HG03196 (cell line): ENCODE measurements around the gene OAF.
"Not testable (repeated sequence)": the region's sequence is repeated elsewhere in the genome, so short reads cannot be mapped to it uniquely, and the experiment has no call there.

Experiments used
- ATAC-seq: cut with Tn5 transposase; IDR thresholded peaks from one replicate; pipeline ENCODE4 v1.9.1; 2021; ENCODE audit not compliant: unreplicated experiment

Gene OAF

DNA sequence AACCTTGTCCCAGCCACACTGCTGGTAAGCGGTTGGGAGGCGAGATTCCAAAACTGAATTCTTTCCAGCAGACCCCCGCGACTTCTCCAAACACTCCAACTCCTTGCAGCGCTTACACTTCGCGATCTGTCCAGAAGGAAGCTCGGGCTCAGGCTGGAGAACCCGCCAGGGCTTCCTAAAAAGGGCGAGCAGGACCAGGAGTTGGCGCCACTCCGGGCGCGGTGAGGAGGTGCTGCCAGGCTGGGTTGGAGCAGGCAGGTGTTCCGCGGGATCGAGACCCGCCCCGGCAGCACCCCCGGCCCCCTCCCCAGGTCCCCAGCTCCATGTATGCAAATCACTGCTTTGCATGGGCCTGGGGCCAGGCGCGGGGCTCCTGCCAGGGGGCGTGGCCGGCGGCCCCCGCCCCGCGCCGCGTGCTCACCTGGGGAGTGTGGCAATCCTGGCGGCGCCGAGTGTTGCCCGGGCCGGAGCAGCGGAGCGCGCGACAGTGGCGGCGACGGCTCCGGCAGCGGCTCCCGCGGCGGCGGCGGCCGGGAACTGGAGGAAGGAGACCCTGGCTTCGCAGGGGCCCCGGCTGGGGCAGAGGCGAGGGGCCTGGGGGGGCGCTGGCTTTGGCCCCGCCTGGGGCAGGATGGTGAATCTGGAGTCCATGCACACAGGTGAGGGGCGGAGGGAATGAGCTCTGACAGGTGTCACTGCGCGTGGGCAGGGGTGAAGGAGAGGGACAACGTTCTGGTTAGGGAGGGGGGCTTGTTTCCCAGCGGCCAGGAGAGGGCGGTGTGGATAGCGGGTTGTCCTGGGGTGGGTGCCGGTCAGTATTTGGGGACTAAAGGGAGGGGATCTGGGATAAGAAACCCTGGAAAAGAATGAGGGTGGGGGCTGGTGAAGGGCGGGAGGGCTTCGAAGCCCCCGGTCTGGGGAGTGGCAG, 29.1 kb downstream of the OAF start, which contains the start of gene POU2F3:
POU2F3 (plus strand) TSS at position 428 of the 928 bp plus-strand sequence; CDS start at position 632, 204 bp downstream.
- ATAC-seq = no peak

DNA sequence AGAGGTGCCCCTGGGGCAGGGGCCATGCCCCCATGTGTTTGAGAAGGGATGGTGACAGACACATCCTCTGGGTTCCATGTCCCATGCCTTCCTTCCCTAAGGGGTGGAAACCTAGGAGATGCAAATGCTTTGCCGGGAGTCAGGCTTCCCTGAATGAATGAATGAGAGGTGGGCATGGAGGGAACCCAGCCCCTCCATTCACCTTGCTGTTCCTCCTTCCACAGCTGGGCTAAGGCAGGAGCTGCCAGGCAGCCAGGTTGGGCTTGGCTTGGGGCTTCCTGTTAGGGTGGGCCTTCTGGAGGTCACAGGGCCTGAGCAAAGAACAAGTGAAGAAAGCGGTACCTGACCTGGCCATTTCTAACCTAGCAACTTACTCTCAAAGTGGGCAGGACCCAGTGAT, 30.0 kb downstream of the OAF start:
- ATAC-seq = no peak

DNA sequence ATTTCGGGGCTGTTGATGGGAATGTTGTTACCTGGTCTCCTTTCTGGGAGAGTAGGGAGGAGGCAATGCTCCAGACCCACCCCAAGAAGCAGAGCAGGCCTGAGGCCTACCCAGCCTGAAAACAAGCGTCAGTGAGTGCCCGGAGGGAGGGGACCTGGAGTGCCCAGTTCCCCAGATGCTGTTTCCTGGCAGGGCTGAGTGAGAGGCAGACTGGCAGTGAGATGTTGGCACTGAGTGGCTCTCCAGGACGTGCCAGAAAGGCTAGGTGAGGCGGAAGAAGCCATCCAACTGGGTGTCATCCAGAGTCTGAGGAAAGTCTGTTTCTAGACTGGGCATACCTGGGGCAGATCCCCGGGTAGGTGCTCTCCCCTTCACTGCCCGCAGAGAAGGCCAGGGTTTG, 30.4 kb downstream of the OAF start:
- ATAC-seq = no peak

DNA sequence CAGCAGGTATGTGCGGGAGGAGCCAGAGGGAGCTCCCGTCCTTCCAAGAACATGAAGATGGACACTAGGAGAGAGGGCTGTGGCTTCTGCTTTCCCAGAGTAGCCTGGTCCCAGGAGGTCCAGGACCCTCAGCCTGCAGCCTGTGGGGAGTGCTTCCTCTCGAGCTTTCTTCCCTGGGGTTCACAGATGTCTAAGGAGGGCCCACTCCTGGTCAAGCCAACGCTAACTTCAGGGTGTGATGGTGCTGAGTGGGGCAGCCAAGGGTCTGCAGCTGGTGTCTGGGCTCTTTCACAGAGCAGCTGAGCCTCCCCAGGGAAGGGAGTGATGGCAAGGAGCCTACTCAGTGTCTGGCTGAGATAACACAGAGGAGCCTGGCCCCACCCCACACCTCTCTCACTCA, 32.4 kb downstream of the OAF start:
- ATAC-seq = no peak

DNA sequence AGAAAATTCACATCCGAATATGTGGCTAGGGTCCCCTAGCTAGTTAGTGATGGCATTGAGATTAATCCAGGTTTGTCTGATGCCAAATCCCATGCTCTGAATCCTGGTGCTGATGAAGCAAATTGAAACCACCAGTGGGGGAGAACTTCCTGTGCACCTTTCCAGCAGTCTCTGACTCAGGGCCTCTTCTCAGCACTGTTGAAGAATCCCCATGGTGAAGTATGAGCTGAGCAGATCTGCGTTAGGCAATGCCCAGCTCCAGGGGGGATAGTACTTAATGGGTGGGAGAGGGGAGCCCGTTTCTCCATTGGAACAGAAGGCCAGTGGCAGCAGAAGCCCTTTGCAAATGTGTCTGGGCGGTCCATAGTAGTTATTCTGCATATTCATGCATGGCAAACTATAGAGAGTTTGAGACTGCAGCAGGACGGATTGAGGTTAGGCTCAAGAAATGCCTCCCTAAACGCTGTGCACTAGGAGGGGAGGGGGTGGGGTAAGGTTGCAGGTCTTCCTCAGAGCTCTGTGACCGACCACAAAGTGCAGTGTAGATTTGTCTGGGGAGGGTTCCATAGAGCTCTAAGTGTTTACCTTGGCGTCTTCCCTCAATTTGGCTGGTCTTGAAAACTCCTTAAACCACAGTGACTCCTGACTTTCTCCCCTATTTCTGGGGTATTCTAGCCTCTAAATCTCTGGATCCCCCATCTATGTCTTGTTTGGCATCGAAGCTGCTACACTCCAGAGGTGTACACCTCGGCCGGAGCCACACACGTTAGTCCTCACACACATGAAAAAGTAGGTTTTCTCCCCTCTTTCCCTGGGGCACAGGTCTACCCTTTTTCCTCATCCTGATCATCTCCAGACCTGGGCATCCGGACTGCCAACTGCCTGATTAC, 33.9 kb downstream of the OAF start:
- ATAC-seq = no peak

DNA sequence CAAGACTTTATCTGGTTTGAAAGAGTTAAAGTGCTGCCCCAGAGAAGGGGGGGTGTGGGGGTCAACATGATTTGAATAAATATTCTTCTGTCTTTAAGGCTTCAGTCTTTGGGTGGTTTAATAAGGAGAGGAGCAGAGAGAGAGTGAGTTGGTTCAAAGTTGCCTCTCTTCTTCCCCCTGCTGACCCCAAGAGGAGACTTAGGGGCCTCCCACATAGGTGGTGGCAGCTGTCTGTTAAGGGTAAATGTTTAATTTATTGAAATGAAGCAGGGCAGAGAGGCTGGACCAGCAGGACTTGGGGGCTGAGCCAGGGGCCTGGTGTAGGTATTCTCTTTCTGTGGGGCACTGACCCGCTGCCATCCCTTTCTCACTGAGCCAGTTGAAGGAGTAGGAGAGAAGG, 34.6 kb downstream of the OAF start:
- ATAC-seq = no peak

DNA sequence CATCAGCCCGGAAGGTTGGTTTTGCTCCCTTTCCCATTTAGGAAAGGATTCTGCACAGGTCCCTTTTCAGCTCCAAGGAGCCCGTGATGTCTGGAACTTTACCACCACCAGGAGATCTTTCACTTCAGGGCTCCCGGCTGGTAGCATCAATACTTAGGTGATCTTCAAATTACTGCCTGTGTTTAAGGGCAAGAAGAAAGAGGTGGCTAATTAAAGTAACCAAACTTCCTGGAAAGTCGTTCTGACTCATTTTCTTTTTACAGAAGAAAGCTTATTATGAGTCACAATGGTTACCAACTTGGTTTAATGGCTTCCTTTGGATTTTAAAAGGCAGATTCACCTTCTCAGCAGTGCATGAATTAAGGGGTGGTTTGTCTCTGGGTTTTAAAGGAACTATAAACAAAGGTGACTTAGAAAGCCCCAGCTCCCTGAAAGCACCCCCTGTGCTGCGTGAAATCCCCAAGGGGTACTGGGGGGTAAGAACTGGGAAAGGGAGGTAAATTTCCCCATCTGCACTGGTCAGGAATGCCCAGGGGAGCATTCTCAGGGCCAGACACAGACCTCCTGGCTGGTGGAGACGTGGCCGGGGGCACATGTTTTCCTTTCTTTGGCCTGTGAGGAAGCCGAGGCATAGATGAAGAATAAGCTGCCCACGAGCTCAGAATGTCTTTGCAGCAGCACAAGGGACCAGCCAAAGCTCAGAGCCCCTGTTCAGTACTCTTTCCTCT, 37.9 kb downstream of the OAF start:
- ATAC-seq = peak; percentile 62

DNA sequence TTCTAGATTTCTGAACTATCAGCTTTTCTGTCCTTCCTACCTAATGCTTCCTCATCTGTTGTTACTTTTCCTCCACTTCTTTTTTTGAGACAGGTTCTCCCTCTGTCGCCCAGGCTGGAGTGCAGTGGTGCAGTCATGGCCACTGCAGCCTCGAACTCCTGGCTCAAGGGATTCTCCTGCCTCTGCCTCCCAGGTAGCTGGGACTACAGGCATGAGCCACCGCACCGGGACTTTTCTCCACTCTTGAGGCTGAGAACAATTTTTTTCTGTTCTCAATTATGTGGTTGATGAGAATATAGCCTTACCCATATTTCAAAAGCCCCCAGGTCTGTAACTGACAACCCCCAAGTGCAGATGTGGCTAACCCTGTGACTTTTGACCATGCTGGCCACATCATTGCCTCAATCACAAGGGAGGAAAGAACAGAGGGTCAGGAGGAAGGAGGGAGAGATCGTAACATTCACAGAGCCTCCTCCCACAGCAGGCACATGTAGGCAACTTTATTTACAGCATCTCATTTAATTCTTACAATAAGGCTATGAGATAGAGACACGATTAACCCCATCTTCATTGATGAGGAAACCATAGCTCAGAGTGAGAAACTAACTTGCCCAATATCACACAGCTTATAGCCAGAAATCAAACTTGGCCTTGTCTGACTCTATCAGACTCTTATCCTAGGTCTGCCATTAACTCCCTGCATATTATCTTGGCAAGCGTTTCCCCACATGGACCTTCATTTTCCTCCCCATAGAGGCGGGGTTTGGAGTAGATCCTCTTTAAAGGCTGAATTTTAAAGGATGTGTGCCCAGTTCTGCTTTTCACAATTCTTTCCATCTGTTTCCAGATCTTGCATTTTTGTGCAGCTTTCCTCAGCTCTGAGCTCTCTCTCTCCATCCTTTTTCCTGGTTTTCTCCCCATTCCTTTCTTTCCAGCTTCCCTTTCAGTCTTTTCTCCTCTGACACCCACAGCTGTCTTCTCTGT, 38.7 kb downstream of the OAF start:
- no peak for ATAC-seq

DNA sequence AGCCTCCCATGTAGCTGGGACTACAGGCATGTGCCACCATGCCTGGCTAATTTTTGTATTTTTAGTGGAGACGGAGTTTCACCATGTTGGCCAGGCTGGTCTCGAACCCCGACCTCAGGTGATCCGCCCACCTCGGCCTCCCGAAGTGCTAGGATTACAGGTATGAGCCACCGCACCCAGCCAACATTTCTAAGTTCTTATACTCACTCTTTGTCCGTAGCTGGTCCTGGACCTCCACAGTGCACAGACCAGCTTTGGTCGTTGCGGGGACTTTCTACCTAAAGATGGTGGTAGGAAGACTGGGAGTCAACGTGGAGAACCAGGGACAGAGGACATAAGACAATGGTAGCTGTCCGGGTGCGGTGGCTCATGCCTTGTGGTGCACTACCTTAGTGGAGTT, 42.5 kb downstream of the OAF start:
- not testable (repeated sequence) for ATAC-seq

DNA sequence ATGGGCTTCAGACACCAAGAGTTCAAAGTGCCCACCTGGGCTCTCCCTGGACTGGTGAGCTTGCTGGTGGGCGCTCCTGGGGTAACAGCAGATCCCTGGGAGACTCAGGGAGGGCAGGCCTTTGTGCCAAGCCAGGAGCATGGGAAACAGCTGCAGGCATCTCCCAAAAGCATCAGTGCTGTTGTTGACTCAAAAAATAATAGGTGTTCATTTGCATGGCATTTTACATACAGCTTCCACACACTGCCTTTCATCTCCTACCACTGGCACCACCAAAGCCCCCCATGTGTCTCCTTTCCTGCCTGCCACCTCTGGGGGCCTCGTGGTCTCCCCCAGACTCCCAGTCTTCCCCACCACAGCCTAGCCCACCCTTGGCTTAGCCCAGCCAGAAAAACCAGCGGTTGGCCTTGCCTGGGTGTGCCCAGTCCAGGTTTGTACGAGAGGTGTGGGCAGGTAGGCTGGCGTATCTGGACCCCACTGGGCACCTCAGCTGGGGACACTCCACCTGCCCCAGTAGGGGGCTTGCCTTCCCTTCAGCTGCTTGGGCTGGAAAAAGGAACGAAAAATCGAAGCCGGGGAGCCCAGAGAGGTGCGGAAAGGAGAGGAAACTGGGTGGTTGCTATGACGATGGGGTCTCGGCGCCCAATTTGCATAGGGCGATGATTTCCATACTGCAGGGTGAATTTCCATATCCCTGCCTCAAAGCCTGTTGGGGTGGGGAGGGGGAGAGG, 44.1 kb downstream of the OAF start:
- no peak for ATAC-seq

DNA sequence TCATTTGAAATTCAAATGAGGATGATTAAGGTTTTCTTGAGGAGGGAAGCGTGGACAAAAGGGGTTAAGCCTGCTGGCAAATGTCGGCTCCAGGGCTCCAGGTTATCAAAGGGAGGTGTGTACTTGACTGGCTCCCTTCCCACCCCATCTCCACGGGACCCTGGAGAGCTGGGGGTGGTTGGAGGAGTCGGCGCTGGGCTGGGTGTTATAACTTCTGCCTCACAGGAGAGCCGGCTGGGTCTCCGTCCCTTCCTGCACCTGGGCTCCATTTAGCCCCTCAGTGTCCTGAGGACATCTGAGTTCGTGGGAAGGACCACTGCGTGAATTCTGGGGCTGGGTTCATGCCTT, 44.7 kb downstream of the OAF start:
- no peak for ATAC-seq

DNA sequence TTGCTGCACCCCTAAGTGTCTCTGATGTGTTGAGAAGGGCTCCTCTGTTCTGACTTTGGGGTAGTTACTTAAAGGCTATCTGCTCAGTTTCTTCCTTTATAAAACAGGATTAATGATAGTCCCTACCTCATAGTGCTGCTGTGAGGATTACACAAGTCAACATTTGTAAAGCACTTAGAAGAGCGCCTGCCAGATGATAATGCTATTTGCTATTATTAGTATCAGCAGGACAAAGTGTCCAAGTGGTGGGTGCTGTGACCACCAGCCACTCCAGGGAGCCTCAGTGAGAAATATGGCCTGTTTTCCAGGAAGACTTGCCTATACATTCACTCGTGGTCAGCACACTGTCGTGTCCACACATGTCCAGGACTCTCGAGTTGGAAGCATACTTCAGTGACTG, 45.3 kb downstream of the OAF start:
- ATAC-seq = no peak

DNA sequence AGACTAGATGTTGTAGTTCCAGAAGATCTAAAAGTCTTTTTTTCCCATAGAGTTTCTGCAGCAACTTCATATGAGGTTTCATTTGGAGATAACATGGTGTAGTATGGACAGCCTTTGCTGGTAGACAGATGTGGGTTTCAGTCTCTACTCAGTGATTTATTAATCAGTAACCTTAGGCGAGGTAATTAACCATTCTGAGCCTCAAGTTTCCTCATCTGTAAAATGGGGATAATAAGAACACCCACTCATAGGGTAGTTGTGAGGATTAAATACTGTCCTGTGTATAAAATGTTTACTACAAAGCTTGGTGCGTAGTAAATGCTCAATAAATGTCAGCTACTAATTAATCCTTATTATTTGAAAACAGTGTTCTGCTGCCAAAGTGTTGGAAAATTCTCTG, 45.9 kb downstream of the OAF start:
- no peak for ATAC-seq

DNA sequence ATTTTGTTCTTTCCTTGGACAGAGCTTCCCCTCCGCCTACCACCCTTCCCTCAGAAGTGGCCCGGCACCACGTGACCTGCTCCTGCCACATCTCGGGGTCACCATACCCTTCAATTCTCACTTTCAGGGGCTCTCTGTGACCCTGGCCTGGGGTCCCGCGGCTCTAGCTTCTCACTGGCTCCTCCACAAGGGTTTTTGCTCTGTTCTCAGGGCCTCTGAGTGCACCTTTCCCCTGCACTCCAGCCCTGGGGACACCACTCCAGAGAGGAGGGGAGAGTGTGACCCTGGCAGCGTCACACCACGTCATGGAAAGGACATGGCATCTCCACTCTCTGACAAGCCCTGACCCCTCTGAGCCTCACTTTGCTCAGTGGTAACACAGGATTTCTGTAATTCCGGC, 46.5 kb downstream of the OAF start:
- ATAC-seq = no peak

DNA sequence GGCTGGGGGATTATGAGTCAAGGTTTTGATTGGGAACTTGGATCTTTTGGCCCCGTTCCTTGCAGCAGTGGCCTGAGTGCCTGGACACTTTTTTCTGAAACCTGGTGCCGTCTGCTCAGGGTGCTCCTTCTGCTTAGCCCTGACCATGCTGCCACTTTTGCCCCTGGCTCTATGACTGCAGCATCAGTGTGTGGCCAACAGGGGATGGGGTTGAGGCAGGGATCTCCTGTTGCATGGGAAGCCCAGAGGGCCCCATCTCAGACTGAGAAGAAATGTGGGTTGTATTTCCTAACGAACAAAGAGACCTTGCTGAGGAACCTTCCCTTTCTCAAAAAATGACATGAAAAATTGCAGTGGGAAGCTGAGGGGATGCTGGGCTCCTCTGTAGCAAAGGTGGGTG, 47.8 kb downstream of the OAF start:
- no peak for ATAC-seq

DNA sequence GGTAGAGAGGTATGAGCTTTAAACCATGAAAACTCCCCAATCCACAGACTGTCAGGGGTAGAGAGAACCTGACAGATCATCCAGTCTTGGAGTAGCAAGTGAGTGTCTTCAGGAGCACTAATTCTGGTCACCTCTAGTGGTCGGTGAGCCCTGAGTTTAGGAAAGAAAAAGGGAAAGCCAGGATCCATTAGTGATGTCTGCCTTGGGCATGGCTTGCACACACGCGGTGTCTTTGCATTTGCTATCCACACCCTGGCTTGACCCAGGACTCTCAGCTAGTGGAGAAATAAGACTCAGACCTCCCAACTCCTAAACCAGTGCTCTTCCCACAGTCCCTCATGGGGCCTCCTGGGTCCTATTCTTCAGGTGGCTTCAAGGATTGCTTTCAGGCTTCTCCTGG, 48.4 kb downstream of the OAF start:
- ATAC-seq = no peak

DNA sequence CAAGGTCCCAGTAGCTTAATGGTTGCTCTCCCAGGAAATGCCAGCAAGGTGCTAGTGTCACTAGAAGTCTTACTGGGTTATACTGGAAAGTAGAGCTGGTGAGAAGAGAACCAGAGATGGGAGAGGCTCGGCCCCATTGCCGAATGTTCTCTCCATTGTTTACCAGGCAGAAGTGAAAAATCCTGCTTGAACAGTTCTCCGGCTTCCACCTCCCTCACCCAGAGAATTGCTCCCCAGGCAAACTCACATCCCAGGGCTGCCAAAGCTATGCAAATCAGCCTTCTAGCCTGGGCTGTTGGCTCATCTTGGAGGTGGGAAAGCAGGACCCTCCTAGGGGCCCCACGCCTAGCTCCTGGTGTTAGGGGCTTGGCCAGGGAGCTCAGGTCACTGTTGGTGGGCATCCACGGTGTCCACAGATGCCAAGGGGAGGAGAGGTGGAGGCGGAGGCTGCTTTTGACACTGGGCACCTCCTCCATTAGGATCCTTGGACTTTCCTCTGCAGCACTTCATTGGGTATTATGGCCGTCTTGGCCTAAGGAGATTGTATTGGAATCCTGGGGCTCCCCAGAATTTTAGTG, 49.2 kb downstream of the OAF start:
- ATAC-seq = no peak

DNA sequence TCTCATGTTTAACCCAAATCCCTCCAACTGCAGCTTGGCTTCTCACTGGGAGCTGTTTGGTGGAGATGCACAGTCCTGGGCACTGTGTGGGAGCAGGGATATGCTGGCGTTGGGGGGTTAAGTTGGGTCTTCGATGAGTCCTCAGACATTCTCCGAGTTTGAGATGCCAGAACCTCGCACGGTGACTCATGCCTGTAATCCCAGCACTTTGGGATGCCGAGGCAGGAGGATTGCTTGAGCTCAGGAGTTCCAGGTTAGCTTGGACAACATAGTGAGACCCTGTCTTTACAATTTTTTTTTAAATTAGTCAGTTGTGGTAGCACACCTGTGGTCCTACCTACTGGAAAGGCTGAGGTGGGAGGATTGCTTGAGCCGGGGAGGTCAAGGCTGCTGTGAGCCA, 49.8 kb downstream of the OAF start:
- ATAC-seq = no peak

DNA sequence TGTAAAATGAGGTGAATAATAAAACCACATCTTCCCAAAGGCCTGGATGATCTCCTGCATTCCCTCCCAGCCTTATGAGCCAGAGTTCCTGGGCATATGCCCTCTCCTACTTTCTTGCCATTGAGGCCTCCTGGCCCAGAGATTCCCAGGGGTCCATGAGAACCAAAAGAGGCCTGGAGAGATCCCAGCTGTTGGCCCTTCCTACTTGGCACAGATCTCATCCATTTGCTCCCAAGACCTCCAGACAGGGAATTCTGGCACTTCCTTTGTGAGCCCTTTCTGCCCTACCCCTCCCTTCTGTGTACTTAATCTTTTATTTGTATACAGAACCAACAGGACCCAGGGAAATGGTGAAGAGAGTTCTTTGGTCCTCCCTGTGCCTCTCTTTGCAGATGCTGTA, 50.5 kb downstream of the OAF start:
- no peak for ATAC-seq
